ENCODE results near the gene KISS1. TPM values are rescaled to one million over a fixed set of nuclear protein-coding genes. Genes with fewer than 3 reads are reported as not detected.
A peak's percentile ranks its signal among the peaks of the same experiment; 100 is the strongest.

Gene KISS1
- total RNA-seq, 1 experiment from 2014 or later = not detected

DNA sequence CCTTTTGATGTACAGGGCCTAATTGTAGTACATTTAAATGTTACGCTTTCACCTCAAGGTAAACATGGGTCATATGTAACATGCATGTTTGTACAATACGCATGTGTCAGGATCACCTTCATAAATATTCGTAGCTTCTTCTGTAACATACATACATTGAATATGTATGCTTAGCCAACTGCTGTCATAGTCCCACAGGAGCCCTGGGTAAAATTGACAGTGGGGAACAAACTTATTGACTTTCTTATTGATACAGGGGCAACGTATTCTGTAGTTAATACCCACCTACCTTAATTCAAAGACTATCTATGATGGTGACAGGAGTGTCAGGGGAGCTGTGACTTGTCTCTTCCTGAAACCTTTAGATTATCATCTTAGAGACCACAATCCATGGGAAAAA lies 26.4 kb downstream of the KISS1 start:
- Histone ChIP-seq H3K27me3 (ENCODE audit: control insufficient read depth, insufficient read depth, low read length) (no peaks in the 10 kb centered on the region; the same call in 1 of the 2 replicates), H3K36me3 (replicated peaks; ENCODE audit: control insufficient read depth, insufficient read depth, low read length) (no peaks in the 10 kb centered on the region), H3K4me3 (ENCODE audit: insufficient read depth, low read depth, low read length) (no peak overlapping the region)
- no peak for DNase-seq

DNA sequence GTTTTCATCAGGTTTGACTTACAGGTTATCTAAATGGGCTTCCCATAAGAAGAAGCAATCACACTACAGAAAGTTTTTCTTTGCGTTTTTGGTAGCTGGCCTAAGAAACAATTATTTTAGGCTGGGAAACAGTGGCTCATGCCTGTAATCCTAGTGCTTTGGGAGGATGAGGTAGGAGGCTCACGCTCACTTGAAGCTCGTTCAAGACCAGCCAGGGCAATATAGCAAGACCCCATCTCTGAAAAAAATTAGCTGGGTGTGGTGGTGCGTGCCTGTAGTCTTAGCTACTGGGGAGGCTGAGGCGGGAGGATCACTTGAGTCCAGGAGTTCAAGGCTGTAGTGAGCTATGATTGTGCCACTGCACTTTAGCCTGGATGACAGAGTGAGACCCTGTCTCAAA lies 28.6 kb downstream of the KISS1 start:
- no peak for DNase-seq
- no peak overlapping the region for H3K4me3 ChIP-seq (ENCODE audit: insufficient read depth, low read depth, low read length)

DNA sequence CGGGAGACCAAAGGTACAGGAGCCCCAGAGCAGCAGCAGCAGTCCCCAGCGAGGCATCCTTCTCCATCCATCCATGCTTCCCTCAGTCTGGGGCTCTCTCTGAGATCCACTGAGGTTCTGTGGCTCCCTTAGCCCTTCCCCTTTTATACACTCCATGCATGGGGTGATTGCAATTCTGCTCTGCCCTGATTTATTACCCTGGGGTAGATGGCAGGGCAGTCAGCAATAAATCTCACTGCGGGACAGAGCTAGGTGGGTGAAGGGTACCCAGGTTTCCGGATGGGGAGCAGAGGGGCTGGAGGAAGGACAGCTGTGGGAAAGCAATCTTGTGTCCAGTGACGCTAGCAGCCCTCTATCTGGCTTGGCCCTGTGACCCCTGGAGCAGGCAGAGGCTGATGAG lies 30.1 kb downstream of the KISS1 start, which contains the start of gene REN:
Gene REN (minus strand): TSS at position 119 of the 400 bp plus-strand sequence. CDS start 44 bp downstream, at position 75.
- H3K36me3 ChIP-seq (replicated peaks; ENCODE audit: control insufficient read depth, insufficient read depth, low read length) = no peaks in the 10 kb centered on the region
- no peaks in the 10 kb centered on the region; the same call in 1 of the 2 replicates for H3K27me3 ChIP-seq (ENCODE audit: control insufficient read depth, insufficient read depth, low read length)
- no peak within 1 kb of the TSS for H3K4me3 ChIP-seq (ENCODE audit: insufficient read depth, low read depth, low read length)
- DNase-seq = no peak

More for the DNA sequence above, 28.6 kb downstream of the KISS1 start:
- H3K27me3 ChIP-seq (ENCODE audit: control insufficient read depth, insufficient read depth, low read length) = no peaks in the 10 kb centered on the region; the same call in 1 of the 2 replicates
- H3K36me3 ChIP-seq (replicated peaks; ENCODE audit: control insufficient read depth, insufficient read depth, low read length) = no peaks in the 10 kb centered on the region

DNA sequence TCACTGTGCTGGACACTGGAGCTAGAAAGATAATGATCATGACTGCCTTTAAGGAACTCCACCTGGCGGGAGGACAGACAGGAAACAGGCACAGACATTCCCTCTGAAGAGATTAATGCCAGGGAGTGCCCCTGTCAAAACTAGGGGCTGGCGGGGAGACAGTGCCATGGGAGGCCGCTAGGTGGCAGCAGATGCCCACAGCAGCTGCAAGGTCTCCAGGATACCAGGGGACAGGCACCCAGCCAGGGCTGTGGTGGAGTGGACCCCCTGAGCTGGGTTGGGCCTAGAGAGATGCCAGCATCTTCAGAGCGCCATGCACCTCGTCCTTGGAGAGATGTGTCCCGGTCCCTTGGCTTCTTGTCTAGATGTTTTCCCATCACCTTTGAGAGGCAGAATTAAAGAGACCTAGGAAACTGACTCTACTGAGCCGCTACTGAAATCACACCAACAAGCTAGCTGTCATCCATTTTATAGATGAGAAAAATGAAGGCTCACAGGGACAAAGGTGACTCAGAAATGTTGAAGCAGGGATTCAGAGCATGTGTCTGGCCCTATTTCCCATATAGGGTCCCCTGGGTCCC lies 33.7 kb downstream of the KISS1 start:
- Histone ChIP-seq H3K36me3 (replicated peaks; ENCODE audit: control insufficient read depth, insufficient read depth, low read length) (no peaks in the 10 kb centered on the region), H3K4me3 (ENCODE audit: insufficient read depth, low read depth, low read length) (no peak overlapping the region), H3K27me3 (ENCODE audit: control insufficient read depth, insufficient read depth, low read length) (no peaks in the 10 kb centered on the region; the same call in 1 of the 2 replicates)
- peak; percentile 94 for DNase-seq

DNA sequence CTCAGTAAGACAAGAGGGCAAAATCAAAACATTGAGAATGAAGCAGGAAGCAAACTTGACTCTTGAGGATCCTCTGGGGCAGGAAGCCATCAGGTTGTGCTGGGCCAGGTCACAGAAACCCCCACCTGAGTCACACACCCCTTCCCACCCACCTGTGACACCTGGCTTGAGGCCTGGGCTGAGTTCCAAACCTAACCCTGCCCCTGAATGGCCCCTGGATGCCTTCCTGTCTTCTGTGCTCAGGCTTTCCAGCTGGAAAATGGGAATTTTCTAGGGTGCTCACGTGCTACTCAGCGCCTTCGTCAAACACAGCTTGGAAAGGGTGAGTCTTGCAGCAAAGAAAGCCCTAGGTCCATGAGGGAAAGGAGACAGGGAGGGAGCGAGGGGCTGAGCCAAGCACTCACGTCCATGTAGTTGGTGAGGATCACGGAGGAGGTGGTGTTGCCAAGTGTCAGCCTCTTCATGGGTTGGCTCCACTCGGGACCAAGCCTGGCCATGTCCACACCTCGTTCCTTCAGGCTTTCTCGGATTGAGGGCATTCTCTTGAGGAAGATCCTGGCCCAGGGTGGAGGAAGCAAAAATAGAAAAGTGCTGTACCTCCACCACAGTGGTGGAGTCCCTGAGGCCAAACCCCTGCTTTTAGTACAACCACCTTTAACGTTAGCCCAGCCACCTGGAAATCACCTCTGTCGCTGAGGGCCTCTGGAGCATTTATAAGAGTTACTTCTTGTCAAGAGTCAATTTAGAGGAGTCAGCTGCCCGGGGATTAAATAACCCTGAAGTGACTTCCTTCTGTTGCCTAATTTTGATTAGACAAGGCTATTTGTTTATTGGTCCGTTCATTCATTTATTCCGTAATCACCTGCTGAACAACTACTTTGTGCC lies 34.4 kb downstream of the KISS1 start:
- DNase-seq = no peak

DNA sequence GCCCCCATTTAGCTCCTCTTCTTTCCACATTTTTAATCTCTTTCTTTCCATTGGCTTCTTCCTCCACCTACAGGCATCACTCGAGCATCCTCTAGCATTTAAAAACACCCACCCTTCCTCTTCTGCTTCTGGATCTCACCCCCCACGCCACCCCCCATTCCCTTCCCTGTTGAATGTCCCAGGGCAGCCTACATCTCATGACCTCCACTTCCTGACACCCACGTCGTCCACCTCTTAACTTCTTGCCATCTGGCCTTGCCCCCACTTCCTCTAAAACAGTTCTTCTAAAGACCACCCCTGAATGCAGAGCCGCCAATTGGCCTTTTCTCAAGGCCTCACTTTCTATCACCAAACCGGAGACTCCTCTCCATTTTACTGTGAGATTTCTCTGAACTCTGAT lies 38.3 kb downstream of the KISS1 start:
- no peak for DNase-seq
- H3K36me3 ChIP-seq (replicated peaks; ENCODE audit: control insufficient read depth, insufficient read depth, low read length) = no peaks in the 10 kb centered on the region
- no peaks in the 10 kb centered on the region; the same call in 1 of the 2 replicates for H3K27me3 ChIP-seq (ENCODE audit: control insufficient read depth, insufficient read depth, low read length)
- no peak overlapping the region for H3K4me3 ChIP-seq (ENCODE audit: insufficient read depth, low read depth, low read length)

More for the DNA sequence above, 34.4 kb downstream of the KISS1 start:
- no peaks in the 10 kb centered on the region for H3K36me3 ChIP-seq (replicated peaks; ENCODE audit: control insufficient read depth, insufficient read depth, low read length)
- no peaks in the 10 kb centered on the region; the same call in 1 of the 2 replicates for H3K27me3 ChIP-seq (ENCODE audit: control insufficient read depth, insufficient read depth, low read length)
- no peak overlapping the region for H3K4me3 ChIP-seq (ENCODE audit: insufficient read depth, low read depth, low read length)

DNA sequence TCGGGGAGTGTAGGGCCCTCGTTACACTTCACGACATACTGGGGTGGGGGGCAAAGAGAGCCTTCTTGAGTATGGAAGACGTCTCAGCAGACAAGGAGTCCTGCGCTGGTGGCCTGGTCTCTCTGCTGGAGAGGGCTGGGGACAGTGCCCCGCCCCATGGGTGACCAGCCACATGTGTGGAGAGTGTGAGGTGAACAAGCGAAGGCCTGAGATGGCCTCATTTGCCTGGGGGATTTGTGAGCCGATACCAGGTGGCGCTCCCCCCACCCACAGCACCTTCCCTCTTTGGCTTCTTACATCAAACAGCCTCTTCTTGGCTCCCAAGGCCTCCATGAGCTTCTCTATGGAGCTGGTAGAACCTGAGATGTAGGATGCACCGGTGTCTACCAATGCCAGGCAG lies 40.4 kb downstream of the KISS1 start:
- H3K4me3 ChIP-seq (ENCODE audit: insufficient read depth, low read depth, low read length) = no peak overlapping the region
- DNase-seq = no peak
- H3K36me3 ChIP-seq (replicated peaks; ENCODE audit: control insufficient read depth, insufficient read depth, low read length) = no peaks in the 10 kb centered on the region
- peaks cover 13% of the 10 kb centered on the region; the same call in 1 of the 2 replicates for H3K27me3 ChIP-seq (ENCODE audit: control insufficient read depth, insufficient read depth, low read length)

DNA sequence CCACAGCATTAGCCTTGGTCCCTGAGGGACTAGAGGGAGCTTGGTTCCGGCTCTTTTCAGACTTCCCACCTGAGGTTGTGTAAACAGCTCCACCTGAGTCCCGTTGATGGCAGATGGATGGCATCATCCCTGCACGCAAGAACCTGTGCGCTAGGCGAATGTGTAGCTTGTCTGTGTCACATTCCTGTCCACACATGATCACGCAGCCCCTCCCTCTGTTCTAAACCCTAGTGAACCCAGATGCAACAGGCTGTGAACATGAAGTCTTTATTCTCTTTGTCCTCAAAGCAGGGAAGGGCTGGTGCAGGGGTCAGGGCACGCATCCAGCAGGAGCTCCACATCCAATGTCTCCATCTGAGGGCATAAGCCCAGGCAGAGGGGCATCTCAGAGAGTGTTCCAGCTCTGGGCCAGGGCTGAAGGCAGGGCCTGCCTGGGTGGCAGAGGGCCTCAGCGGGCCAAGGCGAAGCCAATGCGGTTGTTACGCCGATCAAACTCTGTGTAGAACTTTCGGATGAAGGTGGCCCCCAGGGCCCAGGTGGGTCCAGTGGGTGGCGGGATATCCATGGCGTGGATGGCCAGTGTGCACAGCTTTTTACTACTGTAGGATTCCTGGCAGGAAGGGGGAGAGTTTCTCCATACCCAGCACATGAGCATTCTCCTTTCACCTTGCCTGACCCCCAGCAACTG lies 41.6 kb downstream of the KISS1 start:
- no peak for DNase-seq
- Histone ChIP-seq H3K36me3 (replicated peaks; ENCODE audit: control insufficient read depth, insufficient read depth, low read length) (no peaks in the 10 kb centered on the region), H3K4me3 (ENCODE audit: insufficient read depth, low read depth, low read length) (no peak overlapping the region), H3K27me3 (ENCODE audit: control insufficient read depth, insufficient read depth, low read length) (peaks cover 17% of the 10 kb centered on the region)

DNA sequence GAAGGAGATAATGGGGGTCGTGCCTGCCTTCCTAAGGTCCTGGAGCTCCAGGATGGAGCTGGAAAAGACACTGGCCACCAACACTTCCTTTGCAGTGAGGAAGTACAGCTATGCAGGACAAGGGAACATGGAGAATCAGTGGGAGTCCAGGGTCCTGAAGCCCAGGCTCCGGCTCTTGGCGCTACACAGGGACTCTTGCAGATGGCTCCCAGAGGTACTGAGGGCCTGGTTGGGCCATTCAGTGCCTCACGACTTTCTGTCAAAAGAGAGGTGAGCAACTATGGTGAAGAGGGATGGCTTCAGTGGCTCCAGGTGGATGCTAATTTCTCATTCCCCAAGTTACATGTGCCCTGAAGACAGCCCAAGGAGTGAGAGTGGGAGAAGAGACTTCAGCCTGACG lies 42.6 kb downstream of the KISS1 start:
- no peak for DNase-seq
- H3K4me3 ChIP-seq (ENCODE audit: insufficient read depth, low read depth, low read length) = no peak overlapping the region
- H3K27me3 ChIP-seq (ENCODE audit: control insufficient read depth, insufficient read depth, low read length) = peaks cover 17% of the 10 kb centered on the region
- H3K36me3 ChIP-seq (replicated peaks; ENCODE audit: control insufficient read depth, insufficient read depth, low read length) = no peaks in the 10 kb centered on the region

DNA sequence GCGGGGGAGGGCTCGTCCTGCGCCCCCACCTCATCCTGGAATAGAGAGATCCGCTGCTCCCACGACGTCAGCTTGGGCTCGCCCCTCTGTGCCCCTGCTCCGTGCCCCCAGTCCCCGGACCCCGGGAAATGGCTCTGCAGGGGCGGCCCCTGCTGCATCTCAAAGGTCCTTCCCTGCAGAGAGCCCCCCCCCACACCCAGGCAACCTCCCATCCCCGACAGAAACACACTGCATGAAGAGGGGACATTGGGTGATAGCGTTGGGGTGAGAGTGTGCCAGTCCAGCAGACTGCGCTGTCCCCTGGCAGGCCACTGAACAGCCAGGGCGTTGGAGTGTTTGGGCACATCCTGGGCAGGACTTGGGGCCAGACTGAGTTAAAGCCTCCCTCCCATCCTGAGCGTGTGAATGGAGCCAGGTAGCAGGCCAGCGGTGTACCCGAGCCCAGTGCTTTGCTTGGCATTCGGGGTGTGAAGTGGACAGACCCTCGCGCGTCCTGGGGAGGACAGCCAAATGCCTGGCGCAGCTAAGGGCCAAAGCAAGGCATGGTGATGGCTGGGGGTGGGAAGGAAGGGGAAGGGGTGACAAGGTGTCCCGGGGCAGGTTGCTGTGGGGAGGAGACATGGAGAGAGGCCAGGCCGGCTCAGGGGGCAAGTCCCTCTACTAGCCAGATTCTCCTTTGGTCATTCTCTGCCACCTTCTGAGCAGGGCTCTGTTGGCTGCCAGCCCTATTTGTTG lies 43.8 kb downstream of the KISS1 start:
- Histone ChIP-seq H3K36me3 (replicated peaks; ENCODE audit: control insufficient read depth, insufficient read depth, low read length) (no peaks in the 10 kb centered on the region), H3K27me3 (ENCODE audit: control insufficient read depth, insufficient read depth, low read length) (peaks cover 17% of the 10 kb centered on the region), H3K4me3 (ENCODE audit: insufficient read depth, low read depth, low read length) (peak overlapping the region; percentile 67)
- DNase-seq = no peak

DNA sequence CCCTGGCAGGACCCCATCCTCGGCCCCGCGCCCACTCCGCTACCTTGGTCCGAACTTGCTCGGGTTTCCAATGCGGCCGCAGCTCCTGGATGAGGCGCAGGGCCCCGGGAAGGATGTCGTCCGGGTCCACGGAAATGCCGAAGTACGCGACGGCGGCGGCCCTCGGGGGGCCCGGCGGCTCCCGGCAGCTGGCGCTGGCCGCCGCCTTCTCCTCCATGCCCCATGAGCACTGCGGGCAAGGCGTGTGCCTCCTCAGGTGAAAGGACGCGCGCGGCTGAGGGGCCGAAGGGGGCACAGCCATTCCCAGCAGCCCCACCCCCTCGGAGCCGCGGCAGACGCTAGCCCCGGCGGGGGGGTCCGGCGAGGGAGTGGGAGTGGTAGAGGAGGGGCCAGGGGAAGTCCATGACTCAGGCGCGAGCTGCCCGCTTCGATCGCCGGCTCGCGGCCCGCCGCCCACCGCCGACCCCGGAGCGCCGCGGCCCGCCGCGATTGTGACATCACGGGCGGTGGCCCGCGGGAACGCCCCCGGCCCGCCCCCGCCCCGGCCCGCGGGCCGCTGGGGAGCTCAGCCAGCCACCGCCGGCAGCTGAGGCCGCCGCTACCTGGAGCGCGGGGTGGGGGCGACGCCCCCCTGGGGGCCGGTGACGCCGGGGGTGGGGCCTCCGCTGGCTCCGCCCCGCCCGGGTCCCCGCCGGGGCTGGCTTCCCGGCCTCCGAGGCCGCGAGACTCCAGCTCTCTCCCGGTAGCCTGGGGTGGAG lies 44.6 kb downstream of the KISS1 start, which contains the start of gene ETNK2:
Gene ETNK2 (minus strand): TSS at position 493 of the 758 bp plus-strand sequence. CDS start 192 bp downstream, at position 301.
- Histone ChIP-seq H3K36me3 (replicated peaks; ENCODE audit: control insufficient read depth, insufficient read depth, low read length) (no peaks in the 10 kb centered on the region), H3K4me3 (ENCODE audit: insufficient read depth, low read depth, low read length) (peak within 1 kb of the TSS; percentile 73), H3K27me3 (ENCODE audit: control insufficient read depth, insufficient read depth, low read length) (peaks cover 17% of the 10 kb centered on the region)
- DNase-seq = peak; percentile 97

DNA sequence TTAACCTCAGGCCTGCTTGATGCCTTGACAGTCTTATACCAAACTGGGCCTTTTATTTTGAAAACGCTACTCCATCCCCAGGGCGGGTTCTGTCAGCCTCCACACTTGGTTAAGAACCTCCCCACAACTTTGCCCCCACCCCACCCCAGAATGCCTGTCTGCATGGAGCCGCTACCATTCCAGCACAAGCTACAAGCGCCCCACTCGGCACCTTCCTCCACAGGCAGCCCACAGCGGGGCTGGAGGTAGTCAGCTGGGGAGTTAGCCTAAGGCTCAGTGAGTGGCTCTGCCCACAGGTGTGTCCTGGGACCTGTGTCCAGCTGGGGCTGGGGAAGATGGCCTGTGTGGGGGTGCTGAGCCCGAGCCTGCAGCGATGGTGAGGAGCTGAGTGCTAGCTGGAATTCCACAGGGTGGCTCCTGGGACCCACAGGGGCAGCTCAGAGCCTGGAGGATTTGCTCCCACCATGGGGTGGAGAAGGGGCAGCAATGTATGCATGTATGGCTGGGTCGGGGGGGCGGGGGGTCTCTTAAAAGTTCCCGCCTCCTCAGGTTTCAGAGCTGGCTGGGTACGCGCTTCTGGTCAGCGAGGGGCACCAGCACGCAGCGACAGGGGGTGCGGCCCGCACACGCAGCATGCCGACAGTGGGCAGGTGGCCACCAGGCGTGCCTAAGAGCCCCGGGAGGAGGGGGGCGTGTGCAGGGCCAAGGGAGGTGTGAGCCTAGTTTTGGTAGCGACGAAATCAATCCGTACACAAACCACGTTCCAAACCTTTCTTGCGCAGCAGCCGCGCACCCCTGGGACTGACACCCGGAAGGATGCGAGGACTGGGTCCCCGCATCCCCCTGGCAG lies 45.4 kb downstream of the KISS1 start:
- peak; percentile 83 for DNase-seq
- Histone ChIP-seq H3K36me3 (replicated peaks; ENCODE audit: control insufficient read depth, insufficient read depth, low read length) (peaks cover 1% of the 10 kb centered on the region; the same call in 1 of the 2 replicates), H3K4me3 (ENCODE audit: insufficient read depth, low read depth, low read length) (peak overlapping the region; percentile 73), H3K27me3 (ENCODE audit: control insufficient read depth, insufficient read depth, low read length) (peaks cover 17% of the 10 kb centered on the region)

All from H7 (cell line).